PC-3 (cell line): Measurements from ENCODE around the gene AADAC.

ENCODE experiments used
- EZH2 ChIP-seq: fragments of 300-600 bp; sonication (generic); IDR thresholded peaks from one replicate; pipeline ENCODE4 v1.6.1; 2017; ENCODE audit warnings: antibody characterized with exemption, mild to moderate bottlenecking, low read length; ENCODE audit not compliant: unreplicated experiment
- TF ChIP-seq, protein P1 (sequence below): fragments of 300-600 bp; sonication (generic); conservative IDR thresholded peaks from 2 replicates; pipeline ENCODE4 v1.5.1; 2017; ENCODE audit warnings: antibody characterized with exemption, low read depth, mild to moderate bottlenecking, low read length

DNA sequence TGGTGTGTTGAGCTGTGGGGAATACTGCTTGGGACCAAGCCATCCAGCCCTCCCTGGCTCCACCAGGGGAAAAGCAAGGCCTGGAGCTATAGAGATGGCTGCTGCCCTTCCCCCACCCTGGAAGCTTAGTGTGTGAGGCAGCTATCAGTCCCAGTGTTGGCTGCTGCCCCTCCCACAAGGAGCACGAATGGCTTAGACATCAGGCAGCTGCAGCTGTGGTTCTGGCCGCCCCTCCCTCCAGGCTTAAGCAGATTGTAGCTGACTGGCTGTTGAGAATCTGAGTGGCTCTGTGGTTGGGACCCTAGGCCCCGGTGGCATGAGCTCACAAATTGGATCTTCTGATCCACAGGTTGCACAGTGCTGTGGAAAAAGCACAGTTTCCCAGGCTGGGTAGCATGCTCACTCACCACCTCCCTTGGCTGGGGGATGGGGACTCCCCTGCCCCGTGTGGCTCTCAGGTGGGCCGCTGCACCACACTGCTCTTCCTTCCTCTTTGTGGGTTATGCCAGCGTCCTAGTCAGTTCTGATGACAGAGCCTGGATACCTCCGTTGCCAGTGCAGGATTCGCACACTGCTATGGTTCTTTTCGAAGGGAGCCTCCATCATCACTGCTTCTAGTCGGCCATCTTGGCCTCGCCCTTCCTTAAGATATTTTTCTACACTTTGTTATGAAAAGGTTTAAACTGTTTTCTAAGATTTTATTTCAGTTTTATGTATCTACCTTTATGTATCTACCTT lies 38.3 kb downstream of the AADAC start:
- TF ChIP-seq, protein P1, sequence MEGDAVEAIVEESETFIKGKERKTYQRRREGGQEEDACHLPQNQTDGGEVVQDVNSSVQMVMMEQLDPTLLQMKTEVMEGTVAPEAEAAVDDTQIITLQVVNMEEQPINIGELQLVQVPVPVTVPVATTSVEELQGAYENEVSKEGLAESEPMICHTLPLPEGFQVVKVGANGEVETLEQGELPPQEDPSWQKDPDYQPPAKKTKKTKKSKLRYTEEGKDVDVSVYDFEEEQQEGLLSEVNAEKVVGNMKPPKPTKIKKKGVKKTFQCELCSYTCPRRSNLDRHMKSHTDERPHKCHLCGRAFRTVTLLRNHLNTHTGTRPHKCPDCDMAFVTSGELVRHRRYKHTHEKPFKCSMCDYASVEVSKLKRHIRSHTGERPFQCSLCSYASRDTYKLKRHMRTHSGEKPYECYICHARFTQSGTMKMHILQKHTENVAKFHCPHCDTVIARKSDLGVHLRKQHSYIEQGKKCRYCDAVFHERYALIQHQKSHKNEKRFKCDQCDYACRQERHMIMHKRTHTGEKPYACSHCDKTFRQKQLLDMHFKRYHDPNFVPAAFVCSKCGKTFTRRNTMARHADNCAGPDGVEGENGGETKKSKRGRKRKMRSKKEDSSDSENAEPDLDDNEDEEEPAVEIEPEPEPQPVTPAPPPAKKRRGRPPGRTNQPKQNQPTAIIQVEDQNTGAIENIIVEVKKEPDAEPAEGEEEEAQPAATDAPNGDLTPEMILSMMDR: no peak
- TF ChIP-seq EZH2: no peak
